C4-2B (cell line): ENCODE measurements around the gene LPP.

Experiments
- ZFX ChIP-seq: fragments of 450-650 bp; IDR thresholded peaks from 2 replicates; pipeline ENCODE4 v1.6.1; 2017
- TF ChIP-seq, protein P1 (sequence below): fragments of 450-650 bp; conservative IDR thresholded peaks from 2 replicates; pipeline ENCODE4 v1.5.1; 2017; ENCODE audit warnings: mild to moderate bottlenecking

DNA sequence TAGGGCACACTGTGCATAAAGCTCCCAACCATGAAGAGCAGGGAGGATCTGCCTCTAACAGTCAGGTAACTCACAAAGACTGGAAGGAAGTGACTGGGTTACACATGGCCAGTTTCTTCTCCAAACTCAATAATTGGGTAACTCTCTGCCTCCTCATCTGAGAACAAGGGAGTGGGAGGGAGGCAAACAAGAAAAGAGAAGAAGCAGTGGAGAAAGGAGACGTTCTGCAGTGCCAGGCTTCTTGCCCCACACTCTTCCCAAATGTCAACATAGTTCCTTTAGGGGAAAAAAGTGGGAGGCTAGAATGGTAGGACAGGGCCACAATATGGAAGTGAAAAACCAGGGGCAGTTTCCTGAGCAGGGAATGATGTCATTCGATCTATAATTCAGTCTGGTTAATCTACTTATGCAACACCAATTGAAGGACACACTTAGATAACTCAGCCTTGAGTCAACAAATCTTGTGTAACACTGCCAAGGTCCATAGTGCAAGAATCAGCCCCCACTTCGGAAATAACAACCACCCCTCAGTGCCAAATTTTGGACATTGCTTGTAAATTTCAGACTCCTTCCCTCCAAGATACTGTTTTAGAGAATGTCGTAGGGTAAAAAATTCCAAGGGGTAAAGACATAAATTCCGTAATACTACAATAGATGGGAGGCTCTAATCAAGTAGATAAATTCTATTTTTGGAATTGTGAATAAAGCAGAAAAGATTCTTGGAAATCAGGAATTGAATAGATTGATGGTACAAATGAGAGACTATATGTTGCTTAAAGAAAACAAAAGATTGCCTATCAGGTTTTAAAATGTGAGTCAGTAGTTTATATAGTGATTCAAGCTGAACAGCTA lies 143.0 kb downstream of the LPP start:
- TF ChIP-seq, protein P1, sequence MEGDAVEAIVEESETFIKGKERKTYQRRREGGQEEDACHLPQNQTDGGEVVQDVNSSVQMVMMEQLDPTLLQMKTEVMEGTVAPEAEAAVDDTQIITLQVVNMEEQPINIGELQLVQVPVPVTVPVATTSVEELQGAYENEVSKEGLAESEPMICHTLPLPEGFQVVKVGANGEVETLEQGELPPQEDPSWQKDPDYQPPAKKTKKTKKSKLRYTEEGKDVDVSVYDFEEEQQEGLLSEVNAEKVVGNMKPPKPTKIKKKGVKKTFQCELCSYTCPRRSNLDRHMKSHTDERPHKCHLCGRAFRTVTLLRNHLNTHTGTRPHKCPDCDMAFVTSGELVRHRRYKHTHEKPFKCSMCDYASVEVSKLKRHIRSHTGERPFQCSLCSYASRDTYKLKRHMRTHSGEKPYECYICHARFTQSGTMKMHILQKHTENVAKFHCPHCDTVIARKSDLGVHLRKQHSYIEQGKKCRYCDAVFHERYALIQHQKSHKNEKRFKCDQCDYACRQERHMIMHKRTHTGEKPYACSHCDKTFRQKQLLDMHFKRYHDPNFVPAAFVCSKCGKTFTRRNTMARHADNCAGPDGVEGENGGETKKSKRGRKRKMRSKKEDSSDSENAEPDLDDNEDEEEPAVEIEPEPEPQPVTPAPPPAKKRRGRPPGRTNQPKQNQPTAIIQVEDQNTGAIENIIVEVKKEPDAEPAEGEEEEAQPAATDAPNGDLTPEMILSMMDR: no peak
- no peak for TF ChIP-seq ZFX
